H1 (cell line): ENCODE results near the gene GRAP. TPM values are rescaled to one million over a fixed set of nuclear protein-coding genes. Genes with fewer than 3 reads are reported as not detected.

ENCODE experiments used
- KDM1A ChIP-seq: fragments of 200-600, 300-600 bp; sonication (generic); IDR thresholded peaks from 2 replicates; pipeline ENCODE4 v1.7.1; 2016; ENCODE audit warnings: mild to moderate bottlenecking, low read length, borderline replicate concordance
- KDM5A ChIP-seq: fragments of 200-600 bp; IDR thresholded peaks from 2 replicates; pipeline ENCODE4 v1.7.1; 2012; ENCODE audit warnings: mild to moderate bottlenecking, low read length, inconsistent platforms, mixed read lengths
- RXRA ChIP-seq: IDR thresholded peaks from 2 replicates; pipeline ENCODE4 v1.6.1; 2011; ENCODE audit warnings: low read depth, mild to moderate bottlenecking, low read length, moderate library complexity; ENCODE audit not compliant: insufficient read depth
- SUZ12 ChIP-seq: fragments of 200-600 bp; sonication (generic); IDR thresholded peaks from 2 replicates; pipeline ENCODE4 v1.6.1; 2012; ENCODE audit warnings: mild to moderate bottlenecking, inconsistent platforms, low read length, moderate library complexity, mixed read lengths
- TEAD4 ChIP-seq: IDR thresholded peaks from 2 replicates; pipeline ENCODE4 v1.6.1; 2012; ENCODE audit warnings: low read depth, low read length, inconsistent platforms, mixed read lengths
- YY1 ChIP-seq: IDR thresholded peaks from 2 replicates; pipeline ENCODE4 v1.6.1; 2011; ENCODE audit warnings: low read depth, mild to moderate bottlenecking, low read length
- ZNF274 ChIP-seq: IDR thresholded peaks from 2 replicates; pipeline ENCODE4 v1.7.0; 2012; ENCODE audit warnings: low read length, borderline replicate concordance; ENCODE audit errors: extremely low read depth
- polyA plus RNA-seq, 7 experiments: library from polyadenylated mRNA; depleted of rRNA in 3 of 7; stranded (reverse) in 5 of 7; unstranded in 2 of 7; fragments of >200 nt in 5 of 7; fragments of 200-250 nt in 2 of 7; gene quantifications; 1 replicate in 5 of 7; 2 replicates in 1 of 7; 4 replicates in 1 of 7; pipeline versions ENCODE4 v1.2.1 to v1.2.3, GENCODE V29; 2011 to 2013; ENCODE audit warnings: missing spikeins in 2 of 7, mixed read lengths in 2 of 7
- total RNA-seq: library from RNA; stranded (reverse); fragmentation: NEBNext Ultra II Directional; extraction: Animal tissue kit (Norgen Biotek cat#: 25700); gene quantifications from 2 replicates; pipeline ENCODE4 v1.2.1, GENCODE V29; 2021
- TF ChIP-seq, protein P1 (sequence below): fragments of 300-600 bp; sonication (generic); IDR thresholded peaks from 2 replicates; pipeline ENCODE4 v1.7.1; 2012; ENCODE audit warnings: low read length, moderate library complexity, mild to moderate bottlenecking, inconsistent platforms; ENCODE audit not compliant: insufficient replicate concordance

Gene GRAP
- total and polyA plus RNA-seq, 2 of the 8 experiments (the other 6 are each of a cell fraction or from before 2014, with no cell fraction given) = 0.18 to 0.24 TPM

GRCh38 chr17:19023209-19023999 is 23.4 kb downstream of the GRAP start (continued):
- TF ChIP-seq, protein P1, sequence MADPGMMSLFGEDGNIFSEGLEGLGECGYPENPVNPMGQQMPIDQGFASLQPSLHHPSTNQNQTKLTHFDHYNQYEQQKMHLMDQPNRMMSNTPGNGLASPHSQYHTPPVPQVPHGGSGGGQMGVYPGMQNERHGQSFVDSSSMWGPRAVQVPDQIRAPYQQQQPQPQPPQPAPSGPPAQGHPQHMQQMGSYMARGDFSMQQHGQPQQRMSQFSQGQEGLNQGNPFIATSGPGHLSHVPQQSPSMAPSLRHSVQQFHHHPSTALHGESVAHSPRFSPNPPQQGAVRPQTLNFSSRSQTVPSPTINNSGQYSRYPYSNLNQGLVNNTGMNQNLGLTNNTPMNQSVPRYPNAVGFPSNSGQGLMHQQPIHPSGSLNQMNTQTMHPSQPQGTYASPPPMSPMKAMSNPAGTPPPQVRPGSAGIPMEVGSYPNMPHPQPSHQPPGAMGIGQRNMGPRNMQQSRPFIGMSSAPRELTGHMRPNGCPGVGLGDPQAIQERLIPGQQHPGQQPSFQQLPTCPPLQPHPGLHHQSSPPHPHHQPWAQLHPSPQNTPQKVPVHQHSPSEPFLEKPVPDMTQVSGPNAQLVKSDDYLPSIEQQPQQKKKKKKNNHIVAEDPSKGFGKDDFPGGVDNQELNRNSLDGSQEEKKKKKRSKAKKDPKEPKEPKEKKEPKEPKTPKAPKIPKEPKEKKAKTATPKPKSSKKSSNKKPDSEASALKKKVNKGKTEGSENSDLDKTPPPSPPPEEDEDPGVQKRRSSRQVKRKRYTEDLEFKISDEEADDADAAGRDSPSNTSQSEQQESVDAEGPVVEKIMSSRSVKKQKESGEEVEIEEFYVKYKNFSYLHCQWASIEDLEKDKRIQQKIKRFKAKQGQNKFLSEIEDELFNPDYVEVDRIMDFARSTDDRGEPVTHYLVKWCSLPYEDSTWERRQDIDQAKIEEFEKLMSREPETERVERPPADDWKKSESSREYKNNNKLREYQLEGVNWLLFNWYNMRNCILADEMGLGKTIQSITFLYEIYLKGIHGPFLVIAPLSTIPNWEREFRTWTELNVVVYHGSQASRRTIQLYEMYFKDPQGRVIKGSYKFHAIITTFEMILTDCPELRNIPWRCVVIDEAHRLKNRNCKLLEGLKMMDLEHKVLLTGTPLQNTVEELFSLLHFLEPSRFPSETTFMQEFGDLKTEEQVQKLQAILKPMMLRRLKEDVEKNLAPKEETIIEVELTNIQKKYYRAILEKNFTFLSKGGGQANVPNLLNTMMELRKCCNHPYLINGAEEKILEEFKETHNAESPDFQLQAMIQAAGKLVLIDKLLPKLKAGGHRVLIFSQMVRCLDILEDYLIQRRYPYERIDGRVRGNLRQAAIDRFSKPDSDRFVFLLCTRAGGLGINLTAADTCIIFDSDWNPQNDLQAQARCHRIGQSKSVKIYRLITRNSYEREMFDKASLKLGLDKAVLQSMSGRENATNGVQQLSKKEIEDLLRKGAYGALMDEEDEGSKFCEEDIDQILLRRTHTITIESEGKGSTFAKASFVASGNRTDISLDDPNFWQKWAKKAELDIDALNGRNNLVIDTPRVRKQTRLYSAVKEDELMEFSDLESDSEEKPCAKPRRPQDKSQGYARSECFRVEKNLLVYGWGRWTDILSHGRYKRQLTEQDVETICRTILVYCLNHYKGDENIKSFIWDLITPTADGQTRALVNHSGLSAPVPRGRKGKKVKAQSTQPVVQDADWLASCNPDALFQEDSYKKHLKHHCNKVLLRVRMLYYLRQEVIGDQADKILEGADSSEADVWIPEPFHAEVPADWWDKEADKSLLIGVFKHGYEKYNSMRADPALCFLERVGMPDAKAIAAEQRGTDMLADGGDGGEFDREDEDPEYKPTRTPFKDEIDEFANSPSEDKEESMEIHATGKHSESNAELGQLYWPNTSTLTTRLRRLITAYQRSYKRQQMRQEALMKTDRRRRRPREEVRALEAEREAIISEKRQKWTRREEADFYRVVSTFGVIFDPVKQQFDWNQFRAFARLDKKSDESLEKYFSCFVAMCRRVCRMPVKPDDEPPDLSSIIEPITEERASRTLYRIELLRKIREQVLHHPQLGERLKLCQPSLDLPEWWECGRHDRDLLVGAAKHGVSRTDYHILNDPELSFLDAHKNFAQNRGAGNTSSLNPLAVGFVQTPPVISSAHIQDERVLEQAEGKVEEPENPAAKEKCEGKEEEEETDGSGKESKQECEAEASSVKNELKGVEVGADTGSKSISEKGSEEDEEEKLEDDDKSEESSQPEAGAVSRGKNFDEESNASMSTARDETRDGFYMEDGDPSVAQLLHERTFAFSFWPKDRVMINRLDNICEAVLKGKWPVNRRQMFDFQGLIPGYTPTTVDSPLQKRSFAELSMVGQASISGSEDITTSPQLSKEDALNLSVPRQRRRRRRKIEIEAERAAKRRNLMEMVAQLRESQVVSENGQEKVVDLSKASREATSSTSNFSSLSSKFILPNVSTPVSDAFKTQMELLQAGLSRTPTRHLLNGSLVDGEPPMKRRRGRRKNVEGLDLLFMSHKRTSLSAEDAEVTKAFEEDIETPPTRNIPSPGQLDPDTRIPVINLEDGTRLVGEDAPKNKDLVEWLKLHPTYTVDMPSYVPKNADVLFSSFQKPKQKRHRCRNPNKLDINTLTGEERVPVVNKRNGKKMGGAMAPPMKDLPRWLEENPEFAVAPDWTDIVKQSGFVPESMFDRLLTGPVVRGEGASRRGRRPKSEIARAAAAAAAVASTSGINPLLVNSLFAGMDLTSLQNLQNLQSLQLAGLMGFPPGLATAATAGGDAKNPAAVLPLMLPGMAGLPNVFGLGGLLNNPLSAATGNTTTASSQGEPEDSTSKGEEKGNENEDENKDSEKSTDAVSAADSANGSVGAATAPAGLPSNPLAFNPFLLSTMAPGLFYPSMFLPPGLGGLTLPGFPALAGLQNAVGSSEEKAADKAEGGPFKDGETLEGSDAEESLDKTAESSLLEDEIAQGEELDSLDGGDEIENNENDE = no peak
- TF ChIP-seq YY1 = no peak
- TF ChIP-seq KDM5A = no peak
- TF ChIP-seq TEAD4 = no peak
- TF ChIP-seq SUZ12 = no peak
- no peak for TF ChIP-seq ZNF274
- TF ChIP-seq RXRA = no peak
- TF ChIP-seq KDM1A = no peak
